Activated CD8-positive, alpha-beta memory T cell treated with anti-CD3 and anti-CD28 coated beads, Interleukin-2, amount 50 U/mL, for 48 hours (primary cell): Measurements from ENCODE around the gene STEAP1B.
"Not testable (repeated sequence)": the region's sequence is repeated elsewhere in the genome, so short reads cannot be mapped to it uniquely, and the experiment has no call there.

Source experiments
- DNase-seq: peaks from one replicate; pipeline ENCODE4 v3.0.0-alpha.2; 2020

The STEAP1B gene

GRCh38 chr7:22452142-22452959 is 47.6 kb downstream of the STEAP1B start:
- DNase-seq: peak; percentile 79

- DNase-seq: not testable (repeated sequence)
Measured at GRCh38 chr7:22450013-22450412, 50.0 kb downstream of the STEAP1B start.

- DNase-seq: no peak
Measured at GRCh38 chr7:22447762-22448161, 52.2 kb downstream of the STEAP1B start.

DNA sequence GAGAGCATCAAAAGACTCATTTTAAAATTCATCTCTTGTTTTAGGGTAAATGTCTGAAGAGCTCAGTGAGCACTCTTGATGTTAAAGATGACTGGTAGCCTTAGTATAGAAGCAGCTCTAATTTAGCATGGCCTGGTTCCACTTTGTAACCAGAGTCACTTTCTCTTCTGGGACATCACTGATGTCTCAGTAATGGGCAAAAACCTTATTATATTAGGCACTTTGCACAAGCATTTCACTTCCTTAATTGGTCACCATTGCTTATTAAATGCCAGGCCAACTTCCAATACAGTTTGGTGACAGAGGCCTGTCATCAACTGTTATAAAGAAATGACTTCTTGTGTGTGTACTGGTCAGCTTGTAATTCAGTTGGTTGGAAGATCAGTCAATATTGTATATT is 53.0 kb downstream of the STEAP1B start:
- no peak for DNase-seq

GRCh38 chr7:22445853-22446252 is 54.1 kb downstream of the STEAP1B start:
- no peak for DNase-seq

GRCh38 chr7:22445140-22445743 is 54.7 kb downstream of the STEAP1B start:
- DNase-seq: no peak

GRCh38 chr7:22444181-22444971 is 55.6 kb downstream of the STEAP1B start:
- no peak for DNase-seq

DNA sequence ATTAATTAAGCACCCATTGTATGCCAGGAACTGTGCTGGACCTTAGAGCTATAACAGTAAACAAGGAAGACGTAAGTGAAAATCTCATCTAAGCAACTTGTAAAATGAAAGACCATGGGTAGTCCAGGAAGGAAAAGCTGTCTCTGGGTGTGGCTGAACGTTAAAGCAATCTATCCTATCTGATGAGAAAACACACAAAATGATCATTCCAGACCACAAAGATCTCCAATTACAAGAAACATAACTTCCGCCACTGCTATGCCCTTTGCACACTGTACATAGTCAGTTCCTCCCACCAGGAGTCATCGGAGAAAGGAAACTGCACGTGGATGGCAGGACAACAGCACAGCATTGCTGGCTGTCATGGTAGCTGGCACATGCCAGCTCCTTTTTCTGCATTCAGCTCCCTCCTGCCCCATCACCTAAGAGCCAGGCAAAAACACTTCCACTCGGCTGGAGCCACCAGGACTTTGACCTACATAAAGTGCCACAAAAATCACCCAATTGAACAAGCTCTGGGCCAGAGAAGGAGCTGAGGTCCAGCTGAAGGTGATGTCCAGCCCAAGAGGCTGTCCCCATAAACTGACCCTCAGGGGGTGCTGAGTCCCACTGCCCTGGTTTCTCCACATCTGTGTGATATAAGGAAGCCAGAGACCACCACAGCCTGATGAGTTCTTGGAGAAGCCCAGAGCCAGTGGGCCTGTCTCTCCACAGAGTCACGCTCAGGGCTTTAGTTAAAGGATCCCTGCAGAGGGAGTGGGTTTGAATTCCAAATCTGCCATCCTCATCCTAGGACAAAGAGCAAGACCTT is 56.4 kb downstream of the STEAP1B start:
- no peak for DNase-seq

DNA sequence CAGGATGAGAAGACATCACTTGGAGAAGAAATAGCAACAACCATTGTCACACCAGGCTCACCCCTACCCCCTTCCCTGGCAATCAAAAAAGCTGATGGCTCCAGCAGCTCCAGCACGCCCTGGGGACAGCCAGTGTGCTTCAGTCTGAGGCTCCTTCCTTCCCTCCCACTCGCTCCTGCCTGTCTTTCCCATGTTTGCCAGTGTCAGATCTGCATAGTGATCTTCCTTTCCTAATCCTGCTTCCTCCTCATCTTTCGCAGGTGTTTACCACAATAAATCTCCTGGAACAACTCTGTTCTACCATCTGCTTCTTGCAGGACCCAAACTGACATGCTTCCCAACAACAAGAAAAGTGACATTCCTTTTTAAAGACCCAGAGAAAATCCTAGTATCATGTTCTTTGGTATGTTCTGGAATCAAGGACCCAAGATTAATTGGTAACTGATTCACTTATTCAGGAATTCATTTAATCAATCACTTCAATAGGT is 57.1 kb downstream of the STEAP1B start:
- no peak for DNase-seq

- DNase-seq: no peak
Measured at GRCh38 chr7:22442187-22442881, 57.7 kb downstream of the STEAP1B start.

GRCh38 chr7:22441157-22441556 is 58.8 kb downstream of the STEAP1B start:
- no peak for DNase-seq

GRCh38 chr7:22438994-22439393 is 61.0 kb downstream of the STEAP1B start:
- no peak for DNase-seq

DNA sequence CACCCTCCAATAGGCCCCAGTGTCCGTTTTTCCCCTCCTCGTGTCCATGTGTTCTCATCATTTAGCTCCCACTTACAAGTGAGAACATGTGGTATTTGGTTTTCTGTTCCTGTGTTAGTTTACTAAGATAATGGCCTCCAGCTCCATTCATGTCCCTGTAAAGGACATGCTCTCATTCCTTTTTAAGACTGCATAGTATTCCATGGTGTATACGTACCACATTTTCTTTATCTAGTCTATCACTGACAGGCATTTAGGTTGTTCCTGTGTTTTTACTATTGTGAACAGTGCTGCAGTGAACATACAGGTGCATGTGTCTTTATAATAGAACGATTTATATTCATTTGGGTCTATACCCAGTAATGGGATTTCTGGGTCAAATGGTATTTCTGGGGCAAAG is 63.4 kb downstream of the STEAP1B start:
- DNase-seq: not testable (repeated sequence)

- DNase-seq: no peak
Measured at GRCh38 chr7:22435720-22436119, 64.3 kb downstream of the STEAP1B start.

- no peak for DNase-seq
Measured at GRCh38 chr7:22435105-22435504, 64.9 kb downstream of the STEAP1B start.

DNA sequence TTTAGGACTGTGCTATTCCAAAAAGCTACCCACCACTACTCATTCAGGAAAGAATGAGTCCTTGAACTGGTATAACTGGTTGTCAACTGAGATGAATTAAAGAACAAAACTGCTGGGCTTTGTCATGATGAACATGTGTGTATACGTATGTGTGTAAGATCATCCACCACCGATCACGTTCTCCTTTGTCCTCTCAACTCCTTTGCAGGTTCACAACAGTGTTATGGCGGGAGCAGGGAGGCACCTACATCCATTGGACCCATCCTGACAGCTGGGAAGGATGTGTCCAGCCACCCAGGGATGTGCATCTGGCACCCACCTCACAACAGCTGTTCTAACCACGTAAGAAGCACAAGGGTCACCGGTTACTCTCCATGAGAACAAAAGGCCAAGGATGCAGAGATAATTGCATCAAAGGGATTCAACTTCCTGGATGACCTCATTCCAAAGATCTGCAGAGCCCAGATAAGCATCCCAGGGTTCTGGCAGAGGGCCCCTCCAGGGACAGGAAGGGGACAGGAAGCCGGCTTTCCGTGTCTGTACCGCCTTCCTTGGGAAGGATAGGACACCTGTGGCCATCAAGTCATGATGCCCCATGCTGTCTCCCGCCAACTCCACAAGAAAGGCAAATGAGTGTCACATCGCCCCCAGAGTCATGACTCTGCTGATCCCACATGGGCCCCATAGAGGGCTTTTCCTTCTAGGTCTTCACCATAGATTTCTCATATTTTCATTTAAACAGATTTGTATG is 66.1 kb downstream of the STEAP1B start:
- no peak for DNase-seq

- not testable (repeated sequence) for DNase-seq
Measured at GRCh38 chr7:22433165-22433700, 66.8 kb downstream of the STEAP1B start.

GRCh38 chr7:22432203-22432718 is 67.7 kb downstream of the STEAP1B start:
- DNase-seq: no peak

GRCh38 chr7:22430457-22430856 is 69.5 kb downstream of the STEAP1B start:
- DNase-seq: no peak

DNA sequence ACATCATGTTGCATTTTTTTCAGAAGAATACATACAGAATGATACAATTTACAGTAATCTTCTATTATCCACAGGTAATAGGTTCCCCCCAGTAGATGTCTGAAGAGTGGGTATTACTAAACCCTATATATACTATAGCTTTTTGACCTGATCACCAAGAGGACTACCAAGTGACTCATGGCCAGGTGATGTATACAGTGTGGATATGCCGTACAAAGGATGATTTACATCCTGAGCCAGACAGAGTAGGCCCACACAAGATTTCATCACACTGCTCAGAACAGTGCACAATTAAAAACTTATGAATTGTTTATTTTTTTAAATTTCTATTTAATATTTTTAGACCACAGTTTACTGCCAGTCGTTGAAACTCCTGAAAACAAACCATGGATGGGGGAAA is 70.6 kb downstream of the STEAP1B start:
- DNase-seq: no peak

- no peak for DNase-seq
Measured at GRCh38 chr7:22427855-22428254, 72.1 kb downstream of the STEAP1B start.
